ENCODE data around the gene ADAM33. TPM values are rescaled to one million over a fixed set of nuclear protein-coding genes. Genes with fewer than 3 reads are reported as not detected.

ADAM33 gene
- total RNA-seq, 3 donors from 2014 or later = 6.4 to 86.6 (median 9.7) TPM

DNA sequence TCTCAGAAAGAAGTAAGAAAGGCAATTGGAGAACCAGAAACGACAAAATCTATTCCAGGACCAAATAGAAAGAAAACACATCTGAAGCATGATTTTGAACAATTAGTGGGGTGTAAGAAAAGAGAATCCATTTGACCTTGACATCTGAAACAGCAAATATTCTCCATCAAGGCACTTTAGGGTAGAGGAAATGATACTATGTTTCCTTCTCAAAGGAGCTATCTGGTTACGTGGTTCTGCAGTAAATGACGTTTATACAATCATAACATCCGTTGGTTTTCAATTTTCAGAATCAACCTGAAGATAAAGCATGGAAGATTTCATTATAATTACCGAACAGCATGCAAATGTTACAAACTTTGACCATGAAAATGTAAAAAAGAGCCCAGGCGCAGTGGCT is 38.8 kb upstream of the ADAM33 start:
- no peaks in the 10 kb centered on the region for H3K9me3 ChIP-seq
- ATAC-seq (no peak), DNase-seq (no peak)
- no peaks in the 10 kb centered on the region for H3K36me3 ChIP-seq (ENCODE audit: low read depth)
- no peaks in the 10 kb centered on the region for H3K4me1 ChIP-seq (ENCODE audit: low read depth)
- H3K4me3 ChIP-seq = no peak overlapping the region
- TF ChIP-seq, protein P1, sequence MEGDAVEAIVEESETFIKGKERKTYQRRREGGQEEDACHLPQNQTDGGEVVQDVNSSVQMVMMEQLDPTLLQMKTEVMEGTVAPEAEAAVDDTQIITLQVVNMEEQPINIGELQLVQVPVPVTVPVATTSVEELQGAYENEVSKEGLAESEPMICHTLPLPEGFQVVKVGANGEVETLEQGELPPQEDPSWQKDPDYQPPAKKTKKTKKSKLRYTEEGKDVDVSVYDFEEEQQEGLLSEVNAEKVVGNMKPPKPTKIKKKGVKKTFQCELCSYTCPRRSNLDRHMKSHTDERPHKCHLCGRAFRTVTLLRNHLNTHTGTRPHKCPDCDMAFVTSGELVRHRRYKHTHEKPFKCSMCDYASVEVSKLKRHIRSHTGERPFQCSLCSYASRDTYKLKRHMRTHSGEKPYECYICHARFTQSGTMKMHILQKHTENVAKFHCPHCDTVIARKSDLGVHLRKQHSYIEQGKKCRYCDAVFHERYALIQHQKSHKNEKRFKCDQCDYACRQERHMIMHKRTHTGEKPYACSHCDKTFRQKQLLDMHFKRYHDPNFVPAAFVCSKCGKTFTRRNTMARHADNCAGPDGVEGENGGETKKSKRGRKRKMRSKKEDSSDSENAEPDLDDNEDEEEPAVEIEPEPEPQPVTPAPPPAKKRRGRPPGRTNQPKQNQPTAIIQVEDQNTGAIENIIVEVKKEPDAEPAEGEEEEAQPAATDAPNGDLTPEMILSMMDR (IDR thresholded peaks at IDR 0.05) = no peak
- intact Hi-C loops (cut with DNase I, micrococcal nuclease) = no loop called here

DNA sequence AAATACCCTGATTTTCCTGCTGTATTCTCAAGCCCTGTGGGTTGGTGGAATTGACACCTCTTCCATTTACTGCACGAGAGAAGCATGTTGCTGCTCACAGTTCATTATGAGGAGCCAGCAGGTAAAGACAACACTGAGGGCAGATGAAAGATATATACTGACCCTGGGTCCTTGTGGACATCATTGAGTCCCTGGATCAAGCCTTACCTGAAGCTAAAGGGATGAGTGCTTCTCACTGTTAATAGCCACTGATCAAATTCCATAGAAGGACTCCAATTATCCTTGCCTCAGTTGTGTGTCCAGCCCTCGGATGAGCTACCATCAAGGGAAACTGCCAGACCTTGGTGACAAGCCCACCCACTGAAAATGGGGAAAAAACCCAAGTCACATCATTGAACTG is 38.3 kb upstream of the ADAM33 start:
- no peaks in the 10 kb centered on the region for H3K9me3 ChIP-seq
- no peak overlapping the region for H3K4me3 ChIP-seq
- DNase-seq = no peak
- H3K4me1 ChIP-seq (ENCODE audit: low read depth) = no peaks in the 10 kb centered on the region
- TF ChIP-seq, protein P1 (IDR thresholded peaks at IDR 0.05) = no peak
- H3K36me3 ChIP-seq (ENCODE audit: low read depth) = no peaks in the 10 kb centered on the region
- intact Hi-C loops (cut with DNase I, micrococcal nuclease) = no loop called here
- no peak for ATAC-seq

DNA sequence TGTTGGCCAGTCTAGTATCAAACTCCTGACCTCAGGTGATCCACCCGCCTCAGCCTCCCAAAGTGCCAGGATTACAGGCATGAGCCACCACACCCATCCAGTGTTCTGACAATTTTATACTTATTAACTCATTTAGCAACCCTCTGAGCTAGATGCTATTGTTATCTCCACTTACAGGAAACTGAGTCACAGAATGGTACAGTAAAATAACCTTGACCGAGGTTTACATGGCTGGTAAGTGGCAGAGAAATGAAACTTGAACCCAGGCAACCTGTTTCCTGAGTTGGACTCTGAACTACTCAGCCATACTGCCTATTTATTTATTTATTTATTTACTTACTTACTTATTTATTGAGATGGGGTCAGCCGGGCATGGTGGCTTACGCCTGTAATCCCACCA is 37.2 kb upstream of the ADAM33 start:
- Histone ChIP-seq H3K36me3 (ENCODE audit: low read depth) (no peaks in the 10 kb centered on the region), H3K4me1 (ENCODE audit: low read depth) (no peaks in the 10 kb centered on the region), H3K4me3 (no peak overlapping the region), H3K9me3 (no peaks in the 10 kb centered on the region)
- intact Hi-C loops (cut with DNase I, micrococcal nuclease) = no loop called here
- DNase-seq = no peak
- TF ChIP-seq, protein P1 (IDR thresholded peaks at IDR 0.05) = no peak
- no peak for ATAC-seq

DNA sequence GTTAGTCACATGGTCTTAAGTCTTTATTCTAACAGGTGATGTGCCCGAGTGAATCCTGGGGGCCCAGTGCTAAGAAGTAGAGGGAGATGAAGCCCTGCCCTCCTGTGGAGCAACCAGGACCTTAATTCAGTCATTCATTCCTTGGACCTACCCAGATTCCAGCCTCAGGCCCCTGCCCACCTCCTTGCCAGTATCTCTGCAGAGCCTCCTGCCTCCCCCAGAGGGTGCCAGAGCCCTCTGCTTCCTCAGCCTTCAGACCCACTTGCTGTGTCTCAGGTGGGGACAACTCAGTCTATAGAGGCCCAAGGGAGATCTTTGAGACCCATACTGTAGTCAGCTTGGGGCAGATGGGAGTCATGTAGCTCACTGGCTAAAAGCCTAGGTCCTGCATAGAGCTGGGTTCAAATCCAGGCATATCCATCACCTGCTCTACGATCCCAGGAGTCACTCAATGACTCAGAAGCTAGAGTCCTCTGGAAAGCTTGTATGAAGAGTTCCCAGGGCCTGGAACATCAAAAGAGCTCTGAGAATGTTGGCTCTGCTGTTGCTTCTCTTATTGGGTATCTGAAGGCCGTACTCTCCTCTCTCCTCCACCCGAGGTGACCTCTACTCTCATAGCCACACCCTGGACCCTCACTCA is 34.5 kb upstream of the ADAM33 start:
- Histone ChIP-seq H3K36me3 (ENCODE audit: low read depth) (no peaks in the 10 kb centered on the region), H3K9me3 (no peaks in the 10 kb centered on the region), H3K4me1 (ENCODE audit: low read depth) (no peaks in the 10 kb centered on the region), H3K4me3 (no peak overlapping the region)
- intact Hi-C loops (cut with DNase I, micrococcal nuclease) = no loop called here
- TF ChIP-seq, protein P1 (IDR thresholded peaks at IDR 0.05) = no peak
- ATAC-seq (peak; percentile 58), DNase-seq (no peak)

DNA sequence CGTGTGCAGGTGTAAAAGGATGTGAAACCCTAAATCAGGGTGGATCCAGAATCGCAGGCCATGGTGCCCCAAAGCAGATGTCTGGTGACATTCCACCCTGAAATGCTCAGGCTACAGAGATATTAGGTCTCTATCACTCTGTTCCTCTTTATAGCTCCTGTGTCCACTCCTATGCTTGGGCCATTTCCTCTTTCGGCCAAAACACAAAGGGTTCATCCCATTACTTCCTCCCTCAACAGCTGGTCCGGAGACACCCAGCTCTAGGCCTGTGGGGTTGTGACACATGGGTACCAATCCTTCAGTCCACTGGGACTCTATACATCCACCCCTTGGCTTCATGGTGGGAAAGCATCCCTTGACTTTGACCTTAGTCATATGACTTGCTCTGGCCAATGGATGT is 32.3 kb upstream of the ADAM33 start:
- TF ChIP-seq, protein P1 (IDR thresholded peaks at IDR 0.05) = no peak
- H3K4me1 ChIP-seq (ENCODE audit: low read depth) = no peaks in the 10 kb centered on the region
- H3K9me3 ChIP-seq = no peaks in the 10 kb centered on the region
- intact Hi-C loops (cut with DNase I, micrococcal nuclease) = loop anchor here (5.0 kb wide), 1 partner anchor 37 kb away; no protein-coding TSS in a partner anchor
- no peak overlapping the region for H3K4me3 ChIP-seq
- ATAC-seq (peak; percentile 19), DNase-seq (no peak)
- H3K36me3 ChIP-seq (ENCODE audit: low read depth) = no peaks in the 10 kb centered on the region
